Neural progenitor cell (in vitro differentiated cells): ENCODE measurements around the gene MS4A7.

Source experiments
- EZH2 ChIP-seq: fragments of 200-600 bp; sonication (generic); IDR thresholded peaks from 2 replicates; pipeline ENCODE4 v1.6.1; 2017; ENCODE audit warnings: antibody characterized with exemption, mild to moderate bottlenecking, moderate library complexity
- EZH2phosphoT487 ChIP-seq: fragments of 200-600 bp; sonication (generic); IDR thresholded peaks from 2 replicates; pipeline ENCODE4 v1.6.1; 2017; ENCODE audit warnings: antibody characterized with exemption

DNA sequence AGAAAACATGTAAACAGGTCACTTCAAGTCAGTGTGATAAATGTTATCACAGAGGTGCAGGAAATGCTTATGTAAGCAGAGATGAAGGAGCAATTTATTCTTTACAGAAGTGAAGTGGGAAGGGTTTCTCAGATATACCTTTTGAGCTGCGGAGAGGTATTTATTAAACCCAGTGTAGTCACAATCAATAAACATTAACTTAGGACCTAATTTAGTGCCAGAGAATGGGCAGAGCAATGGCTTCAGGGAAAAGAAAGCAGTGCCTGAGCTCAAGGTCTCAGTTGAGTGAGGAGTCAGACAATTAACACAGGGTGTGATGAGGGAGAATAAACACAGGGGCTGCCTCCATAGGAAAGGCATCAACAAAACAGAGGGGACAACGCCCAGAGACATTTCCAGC, 52.9 kb downstream of the MS4A7 start:
- no peak for TF ChIP-seq EZH2phosphoT487
- TF ChIP-seq EZH2, result no peak
